Fibroblast of mammary gland (primary cell): ENCODE data around the gene TENT5C.

ENCODE experiments used
- DNase-seq: peaks from one replicate; pipeline ENCODE4 v3.0.0-alpha.2; 2010; ENCODE audit warnings: low read depth
- H3K4me3 ChIP-seq: 2 replicates; pipeline ENCODE4 v1.5.1; 2011; ENCODE audit warnings: low read depth, mild to moderate bottlenecking, low read length, moderate library complexity; ENCODE audit not compliant: control insufficient read depth
- CTCF ChIP-seq: conservative IDR thresholded peaks from 2 replicates; pipeline ENCODE4 v1.5.1; 2011; ENCODE audit warnings: low read depth, low read length, inconsistent platforms; ENCODE audit not compliant: control insufficient read depth, insufficient read depth

TENT5C gene

DNA sequence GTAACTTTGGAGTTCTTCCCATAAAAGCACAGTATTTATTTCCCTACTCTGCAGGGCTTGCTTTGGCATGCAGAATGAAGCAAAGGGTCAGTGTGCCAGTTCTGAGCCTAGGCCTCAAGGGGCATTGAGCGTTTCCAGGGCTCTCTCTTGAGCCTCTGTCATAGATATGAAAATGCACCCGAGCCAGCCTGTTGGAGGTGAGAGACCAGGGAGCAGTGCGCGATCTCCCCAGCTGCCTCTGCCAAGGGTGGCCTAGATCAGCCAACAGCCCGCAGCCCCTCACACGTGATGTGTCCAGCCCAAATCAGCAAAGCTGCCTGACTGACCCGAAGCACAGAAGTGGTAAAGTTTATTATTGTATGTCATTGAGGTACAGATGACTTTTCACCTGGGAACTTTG lies 63.7 kb downstream of the TENT5C start:
- H3K4me3 ChIP-seq: no peak overlapping the region
- no peak for DNase-seq
- TF ChIP-seq CTCF: no peak

DNA sequence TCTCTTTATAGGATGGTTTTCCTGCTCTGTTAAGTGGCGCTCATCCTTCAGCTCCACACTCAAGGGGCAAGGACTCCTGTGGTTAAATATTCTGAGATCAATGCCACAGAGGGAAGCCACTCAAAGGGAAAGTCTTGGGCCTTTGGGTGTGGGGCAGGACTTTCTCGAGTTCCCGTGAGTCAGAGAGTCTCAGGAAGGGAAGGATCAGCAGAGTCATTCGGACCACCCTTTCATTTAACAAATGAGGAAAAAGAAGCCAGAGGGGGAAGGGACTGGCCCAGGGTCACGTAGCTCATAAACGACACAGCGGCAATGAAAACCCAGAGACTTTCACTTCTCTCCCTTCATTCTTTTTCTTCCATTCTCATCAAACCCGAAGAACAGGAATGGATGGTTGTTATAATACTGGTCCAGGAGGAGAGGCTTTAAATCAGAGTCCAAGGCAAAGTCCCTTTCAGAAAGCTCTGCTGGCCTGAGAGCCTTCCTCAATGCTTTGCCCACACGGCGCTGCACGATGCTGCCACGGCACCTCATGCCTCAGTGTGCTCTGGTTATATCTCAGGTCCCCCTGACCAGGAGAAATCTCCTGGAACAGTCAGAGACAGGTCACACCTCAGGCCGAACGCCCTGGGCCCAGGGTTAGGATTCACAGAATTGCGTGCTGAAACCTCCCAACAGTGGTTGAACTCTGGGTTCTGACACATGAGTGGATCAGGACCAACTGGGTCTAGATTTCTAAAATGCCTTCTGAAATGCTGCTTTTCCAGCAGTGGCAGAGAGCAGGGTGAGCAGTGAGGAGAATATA lies 65.3 kb downstream of the TENT5C start:
- TF ChIP-seq CTCF: no peak
- no peak overlapping the region for H3K4me3 ChIP-seq
- DNase-seq: no peak

GRCh38 chr1:117671781-117672501 lies 66.1 kb downstream of the TENT5C start:
- TF ChIP-seq CTCF: peak; percentile 20
- H3K4me3 ChIP-seq: no peak overlapping the region
- DNase-seq: peak; percentile 40

- no peak overlapping the region for H3K4me3 ChIP-seq
- DNase-seq: no peak
- no peak for TF ChIP-seq CTCF
Observed at GRCh38 chr1:117672756-117673155, 66.9 kb downstream of the TENT5C start.

DNA sequence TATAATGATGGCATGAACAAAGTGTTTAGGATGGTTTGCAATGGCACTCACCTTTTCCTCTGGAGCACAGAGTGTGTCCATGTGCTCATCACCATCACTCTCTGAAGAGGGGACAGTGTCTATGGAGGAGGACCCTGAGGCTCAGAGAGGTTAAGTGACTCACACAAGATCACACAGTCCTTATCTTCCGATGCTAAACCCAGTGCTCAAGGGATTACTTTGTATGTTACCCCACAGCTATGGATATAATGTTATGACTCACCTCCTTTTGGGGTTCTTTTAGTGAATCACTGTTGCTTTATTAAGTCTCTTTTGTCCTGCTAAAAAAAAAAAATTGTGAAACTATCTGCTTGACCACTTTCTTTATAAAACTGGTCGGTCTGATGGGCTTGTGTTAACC lies 67.6 kb downstream of the TENT5C start:
- no peak overlapping the region for H3K4me3 ChIP-seq
- no peak for TF ChIP-seq CTCF
- peak; percentile 82 for DNase-seq

DNA sequence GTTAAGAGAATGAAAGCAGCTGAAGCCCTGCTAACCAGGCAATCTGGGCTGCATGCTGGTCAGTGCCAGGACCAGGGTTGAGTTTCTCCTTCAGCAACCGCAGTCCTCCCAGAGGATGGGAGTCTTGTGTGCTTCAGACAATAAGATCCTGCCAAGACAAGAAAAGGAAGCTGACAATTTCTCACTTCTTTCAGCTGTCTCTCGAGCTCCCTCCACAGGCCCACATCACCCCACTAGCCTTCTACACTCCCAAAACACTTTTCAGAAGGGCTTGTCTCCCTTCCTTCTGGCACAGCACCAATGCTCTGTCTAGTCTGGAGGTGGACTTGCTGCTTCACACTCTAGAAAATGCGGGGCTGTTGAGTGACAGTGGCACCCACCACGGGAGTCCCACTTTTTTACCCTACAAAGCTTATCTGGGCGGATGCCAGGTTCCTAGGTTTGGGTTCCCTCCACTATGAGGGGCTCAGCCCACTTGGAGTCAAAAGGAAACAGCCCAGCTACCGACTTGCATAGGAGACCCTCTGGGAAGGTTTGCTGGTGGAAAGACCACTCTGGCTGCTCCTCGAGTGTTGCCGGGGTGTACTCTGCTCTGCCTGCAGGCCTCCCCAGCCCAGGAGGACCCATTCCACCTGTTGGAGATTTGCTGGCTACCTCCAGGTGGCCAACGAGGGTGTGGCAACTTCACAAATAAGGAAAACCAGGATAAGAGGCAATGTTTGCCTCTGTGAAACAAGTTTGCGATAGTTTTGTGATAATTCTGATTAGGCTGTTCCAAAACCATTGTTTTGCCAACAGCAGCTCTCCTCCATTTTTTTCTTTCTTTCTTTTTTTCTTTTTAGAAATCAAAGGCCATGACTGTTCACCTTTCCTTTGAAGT lies 68.9 kb downstream of the TENT5C start:
- H3K4me3 ChIP-seq: no peak overlapping the region
- TF ChIP-seq CTCF: peak; percentile 54
- DNase-seq: peak; percentile 64
